ENCODE measurements around the gene AHSA1. TPM values are rescaled to one million over a fixed set of nuclear protein-coding genes. Genes with fewer than 3 reads are reported as not detected.

Gene AHSA1
- total and polyA plus RNA-seq, 2 donors (not counting 1 experiment from before 2014, with no cell fraction given) = 83.2 to 87.5 TPM

DNA sequence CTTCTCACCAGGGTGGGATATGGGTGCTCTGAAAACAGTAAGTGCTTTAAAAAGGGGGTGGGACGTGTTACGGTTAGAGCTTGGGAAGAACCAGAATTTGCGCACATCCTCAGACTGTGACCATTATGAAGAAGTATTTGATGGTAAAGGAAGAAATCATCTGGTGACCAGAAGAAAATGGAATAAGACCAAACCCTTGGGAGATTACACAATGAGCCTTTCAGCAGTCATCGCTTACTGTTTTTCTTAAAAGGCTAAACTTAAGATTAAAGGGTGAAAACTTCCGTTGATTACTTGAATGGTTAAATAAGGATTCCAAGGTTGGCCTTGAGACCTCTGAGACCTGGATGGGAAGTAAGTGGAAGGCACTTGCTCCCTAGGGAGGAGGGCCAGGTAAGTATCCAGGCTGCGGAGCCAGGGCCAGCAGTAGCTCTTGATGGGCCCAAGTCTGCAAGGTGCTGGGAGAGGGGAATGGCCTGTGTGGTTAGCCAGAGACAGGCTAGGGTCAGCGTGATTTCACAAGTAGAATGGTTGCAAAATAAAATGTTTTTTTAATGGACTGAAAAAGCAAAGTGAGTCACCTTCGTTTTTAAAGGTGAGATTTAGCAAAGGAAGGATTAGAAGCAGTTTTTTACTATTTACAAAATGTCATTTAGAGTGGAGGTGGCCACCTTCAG, 53.7 kb downstream of the AHSA1 start:
- Mint-ChIP-seq H3K9me3 (ENCODE audit: insufficient read depth) (no peaks in the 10 kb centered on the region), H3K27ac (no peak overlapping the region), H3K4me3 (no peak overlapping the region), H3K27me3 (no peaks in the 10 kb centered on the region), H3K4me1 (no peaks in the 10 kb centered on the region)
- TF ChIP-seq EZH2 (IDR thresholded peaks at IDR 0.05; ENCODE audit: borderline replicate concordance, insufficient read depth, low read depth, low read length, poor library complexity, severe bottlenecking) = no peak
- TF ChIP-seq, protein P1, sequence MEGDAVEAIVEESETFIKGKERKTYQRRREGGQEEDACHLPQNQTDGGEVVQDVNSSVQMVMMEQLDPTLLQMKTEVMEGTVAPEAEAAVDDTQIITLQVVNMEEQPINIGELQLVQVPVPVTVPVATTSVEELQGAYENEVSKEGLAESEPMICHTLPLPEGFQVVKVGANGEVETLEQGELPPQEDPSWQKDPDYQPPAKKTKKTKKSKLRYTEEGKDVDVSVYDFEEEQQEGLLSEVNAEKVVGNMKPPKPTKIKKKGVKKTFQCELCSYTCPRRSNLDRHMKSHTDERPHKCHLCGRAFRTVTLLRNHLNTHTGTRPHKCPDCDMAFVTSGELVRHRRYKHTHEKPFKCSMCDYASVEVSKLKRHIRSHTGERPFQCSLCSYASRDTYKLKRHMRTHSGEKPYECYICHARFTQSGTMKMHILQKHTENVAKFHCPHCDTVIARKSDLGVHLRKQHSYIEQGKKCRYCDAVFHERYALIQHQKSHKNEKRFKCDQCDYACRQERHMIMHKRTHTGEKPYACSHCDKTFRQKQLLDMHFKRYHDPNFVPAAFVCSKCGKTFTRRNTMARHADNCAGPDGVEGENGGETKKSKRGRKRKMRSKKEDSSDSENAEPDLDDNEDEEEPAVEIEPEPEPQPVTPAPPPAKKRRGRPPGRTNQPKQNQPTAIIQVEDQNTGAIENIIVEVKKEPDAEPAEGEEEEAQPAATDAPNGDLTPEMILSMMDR (IDR thresholded peaks at IDR 0.05) = no peak
- Histone ChIP-seq H4K20me1 (ENCODE audit: control insufficient read depth, insufficient read depth, low read length, poor library complexity, severe bottlenecking) (no peaks in the 10 kb centered on the region), H3K4me1 (ENCODE audit: control insufficient read depth in 2 of 2, insufficient read depth in 2 of 2, low read length in 2 of 2) (no peaks in the 10 kb centered on the region), H3K27me3 (replicated peaks in 1 of 4; ENCODE audit: control extremely low read depth in 1 of 4, control insufficient read depth in 3 of 4, insufficient read depth in 4 of 4, low read length in 3 of 4) (no peaks in the 10 kb centered on the region), H3K4me2 (replicated peaks; ENCODE audit: low read depth, low read length, poor library complexity, severe bottlenecking) (no peak overlapping the region), H3K4me3 (ENCODE audit: control extremely low read depth in 1 of 5, extremely low read depth in 1 of 5, insufficient read depth in 1 of 5, low read depth in 2 of 5, low read length in 4 of 5) (no peak overlapping the region), H3K36me3 (replicated peaks in 1 of 2; ENCODE audit: control extremely low read depth in 1 of 2, control insufficient read depth in 1 of 2, extremely low read depth in 1 of 2, insufficient read depth in 2 of 2, low read length in 1 of 2) (peaks cover 9 to 66% of the 10 kb centered on the region in 2 experiments), H2AFZ (ENCODE audit: insufficient read depth, low read depth, low read length, poor library complexity, severe bottlenecking) (no peak overlapping the region), H3K9me3 (ENCODE audit: control extremely low read depth in 1 of 3, control insufficient read depth in 2 of 3, insufficient read depth in 1 of 3, low read length in 2 of 3) (no peaks in the 10 kb centered on the region), H3K79me2 (ENCODE audit: control insufficient read depth, insufficient read depth, low read length) (no peaks in the 10 kb centered on the region), H3K27ac (ENCODE audit: low read length in 2 of 2) (no peak overlapping the region), H3K9ac (ENCODE audit: low read length) (no peak overlapping the region)
- CTCF ChIA-PET = no interaction called here
- intact Hi-C loops (cut with micrococcal nuclease) = no loop called here
- POLR2A ChIA-PET = no interaction called here
- 96% methylated on average over 7 of the region's 8 CpGs for WGBS (ENCODE audit: insufficient coverage)
- ATAC-seq (ENCODE audit: low read depth) = no peak
- DNase-seq = no peak

DNA sequence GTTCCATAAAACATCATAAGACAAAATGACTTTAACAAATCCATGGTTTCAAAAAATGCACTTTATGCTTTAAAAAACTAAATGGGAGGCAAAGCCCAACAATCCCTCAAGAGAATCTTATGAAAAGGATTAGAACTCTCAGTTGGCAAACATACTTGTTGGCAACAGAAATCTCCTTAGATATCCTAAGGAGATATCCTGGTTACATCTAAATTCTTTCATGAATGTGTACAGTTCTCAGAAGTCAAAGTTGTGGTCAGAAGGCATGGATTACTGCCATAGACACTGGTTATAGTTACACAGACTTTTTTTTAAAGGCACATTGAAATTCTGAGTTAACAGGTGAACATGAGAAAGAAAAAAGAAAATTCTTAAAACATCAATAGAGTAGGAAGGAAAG, 58.2 kb downstream of the AHSA1 start:
- H3K27me3 ChIP-seq (replicated peaks in 1 of 4; ENCODE audit: control extremely low read depth in 1 of 4, control insufficient read depth in 3 of 4, insufficient read depth in 4 of 4, low read length in 3 of 4) = no peaks in the 10 kb centered on the region
- H3K4me2 ChIP-seq (replicated peaks; ENCODE audit: low read depth, low read length, poor library complexity, severe bottlenecking) = no peak overlapping the region
- H4K20me1 ChIP-seq (ENCODE audit: control insufficient read depth, insufficient read depth, low read length, poor library complexity, severe bottlenecking) = peaks cover 8% of the 10 kb centered on the region
- H3K9ac ChIP-seq (ENCODE audit: low read length) = no peak overlapping the region
- H3K79me2 ChIP-seq (ENCODE audit: control insufficient read depth, insufficient read depth, low read length) = no peaks in the 10 kb centered on the region
- intact Hi-C loops (cut with micrococcal nuclease) = no loop called here
- H3K36me3 ChIP-seq (replicated peaks in 1 of 2; ENCODE audit: control extremely low read depth in 1 of 2, control insufficient read depth in 1 of 2, extremely low read depth in 1 of 2, insufficient read depth in 2 of 2, low read length in 1 of 2) = peaks cover 22 to 73% of the 10 kb centered on the region in 2 experiments
- Mint-ChIP-seq H3K4me3 (no peak overlapping the region), H3K27me3 (no peaks in the 10 kb centered on the region), H3K9me3 (ENCODE audit: insufficient read depth) (no peaks in the 10 kb centered on the region), H3K27ac (no peak overlapping the region), H3K4me1 (no peaks in the 10 kb centered on the region)
- H2AFZ ChIP-seq (ENCODE audit: insufficient read depth, low read depth, low read length, poor library complexity, severe bottlenecking) = no peak overlapping the region
- DNase-seq = no peak
- POLR2A ChIA-PET = no interaction called here
- H3K4me1 ChIP-seq (ENCODE audit: control insufficient read depth in 2 of 2, insufficient read depth in 2 of 2, low read length in 2 of 2) = no peaks in the 10 kb centered on the region
- H3K9me3 ChIP-seq (ENCODE audit: control extremely low read depth in 1 of 3, control insufficient read depth in 2 of 3, insufficient read depth in 1 of 3, low read length in 2 of 3) = no peaks in the 10 kb centered on the region
- H3K27ac ChIP-seq (ENCODE audit: low read length in 2 of 2) = no peak overlapping the region
- CTCF ChIA-PET = no interaction called here
- no peak for ATAC-seq (ENCODE audit: low read depth)
- no peak overlapping the region for H3K4me3 ChIP-seq (ENCODE audit: control extremely low read depth in 1 of 5, extremely low read depth in 1 of 5, insufficient read depth in 1 of 5, low read depth in 2 of 5, low read length in 4 of 5)
- no peak for TF ChIP-seq EZH2 (IDR thresholded peaks at IDR 0.05; ENCODE audit: borderline replicate concordance, insufficient read depth, low read depth, low read length, poor library complexity, severe bottlenecking)
- TF ChIP-seq, protein P1 (IDR thresholded peaks at IDR 0.05) = no peak

Small RNA genes within 50 kb of the gene (small RNA-seq; reads per million reads assigned to genes)
- not detected for gene RF00404 (ENCODE audit: insufficient read length, low read depth, low replicate concordance)

Other genes starting within 250 kb of the AHSA1 start
- not detected in 2 replicates for gene NGB, start 186.9 kb upstream of the AHSA1 start, total RNA-seq
- not detected in 2 replicates for gene NGB, start 186.9 kb upstream of the AHSA1 start, polyA plus RNA-seq
- 36.6 and 44.1 TPM in 2 replicates for gene POMT2, start 137.2 kb upstream of the AHSA1 start, total RNA-seq
- 14.3 and 15.8 TPM in 2 replicates for gene POMT2, start 137.2 kb upstream of the AHSA1 start, polyA plus RNA-seq
- gene GSTZ1, start 137.1 kb upstream of the AHSA1 start, total RNA-seq = 25.6 and 26.2 TPM in 2 replicates
- 10.9 and 12.7 TPM in 2 replicates for gene GSTZ1, start 137.1 kb upstream of the AHSA1 start, polyA plus RNA-seq
- gene TMED8, start 81.0 kb upstream of the AHSA1 start, total RNA-seq = 43.8 and 44.7 TPM in 2 replicates
- 13.1 and 18.9 TPM in 2 replicates for gene TMED8, start 81.0 kb upstream of the AHSA1 start, polyA plus RNA-seq
- 0.96 and 1.00 TPM in 2 replicates for gene SAMD15, start 80.7 kb upstream of the AHSA1 start, total RNA-seq
- 0.03 and 0.07 TPM in 2 replicates for gene SAMD15, start 80.7 kb upstream of the AHSA1 start, polyA plus RNA-seq
- gene NOXRED1, start 34.6 kb upstream of the AHSA1 start, total RNA-seq = 1.5 TPM in 2 replicates
- 0.42 and 0.61 TPM in 2 replicates for gene NOXRED1, start 34.6 kb upstream of the AHSA1 start, polyA plus RNA-seq
- gene VIPAS39, start 492 bp upstream of the AHSA1 start, total RNA-seq = 25.3 and 25.9 TPM in 2 replicates
- gene VIPAS39, start 492 bp upstream of the AHSA1 start, polyA plus RNA-seq = 14.1 and 17.4 TPM in 2 replicates
- 0.30 TPM in 1 of 2 replicates, not detected in the other for gene ISM2, start 40.7 kb downstream of the AHSA1 start, total RNA-seq
- gene ISM2, start 40.7 kb downstream of the AHSA1 start, polyA plus RNA-seq = not detected in 2 replicates
- 41.4 and 52.2 TPM in 2 replicates for gene SPTLC2, start 158.5 kb downstream of the AHSA1 start, total RNA-seq
- gene SPTLC2, start 158.5 kb downstream of the AHSA1 start, polyA plus RNA-seq = 9.4 and 20.9 TPM in 2 replicates
- gene ALKBH1, start 249.9 kb downstream of the AHSA1 start, total RNA-seq = 19.0 and 21.8 TPM in 2 replicates
- gene ALKBH1, start 249.9 kb downstream of the AHSA1 start, polyA plus RNA-seq = 7.4 and 8.8 TPM in 2 replicates

Measured in B cell (primary cell).